Stimulated activated CD4-positive, alpha-beta T cell treated with anti-CD3 and anti-CD28 coated beads, Interleukin-4, amount 100 ng/mL, for 1 hour (primary cell): ENCODE results near the gene NALCN.

Source experiments
- DNase-seq: peaks from one replicate; pipeline ENCODE4 v3.0.0-alpha.2; 2020

The NALCN gene

DNA sequence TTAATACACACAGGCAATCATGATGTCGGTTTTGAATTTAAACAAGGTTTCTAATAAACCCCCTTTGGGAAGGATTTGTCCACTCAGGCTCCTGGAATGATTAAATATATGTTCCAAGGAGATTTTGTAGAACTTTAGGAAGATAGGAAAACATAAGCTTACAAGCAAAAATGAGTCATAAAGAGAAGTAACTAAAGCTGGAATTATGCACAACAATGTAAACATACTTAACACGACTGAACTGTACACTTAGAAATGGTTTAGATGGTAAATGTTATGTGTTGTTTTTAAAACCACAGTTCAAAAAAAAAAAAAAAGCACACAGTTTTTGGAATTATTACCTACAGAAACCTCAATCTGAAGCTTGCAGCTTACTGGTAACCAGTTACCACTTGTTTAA is 304.4 kb downstream of the NALCN start:
- no peak for DNase-seq

DNA sequence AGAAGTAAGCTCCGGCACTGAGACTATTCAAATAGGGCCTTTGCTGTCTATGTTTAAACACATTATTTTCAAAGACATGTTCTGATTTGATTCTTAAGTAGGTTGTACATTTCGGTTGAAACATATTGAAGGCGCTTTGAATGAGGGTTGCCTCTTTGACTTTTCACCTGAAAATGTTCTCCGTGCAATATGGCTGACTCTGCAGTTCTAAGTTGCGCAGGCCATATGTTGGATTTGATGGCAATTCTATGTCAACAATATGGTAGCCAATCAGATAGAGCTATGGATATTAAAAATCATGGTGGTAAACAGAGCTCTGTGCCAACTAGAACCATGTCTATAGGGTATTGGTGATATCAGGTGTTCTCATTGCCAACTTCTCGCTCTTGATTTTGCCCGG is 307.3 kb downstream of the NALCN start:
- no peak for DNase-seq

DNA sequence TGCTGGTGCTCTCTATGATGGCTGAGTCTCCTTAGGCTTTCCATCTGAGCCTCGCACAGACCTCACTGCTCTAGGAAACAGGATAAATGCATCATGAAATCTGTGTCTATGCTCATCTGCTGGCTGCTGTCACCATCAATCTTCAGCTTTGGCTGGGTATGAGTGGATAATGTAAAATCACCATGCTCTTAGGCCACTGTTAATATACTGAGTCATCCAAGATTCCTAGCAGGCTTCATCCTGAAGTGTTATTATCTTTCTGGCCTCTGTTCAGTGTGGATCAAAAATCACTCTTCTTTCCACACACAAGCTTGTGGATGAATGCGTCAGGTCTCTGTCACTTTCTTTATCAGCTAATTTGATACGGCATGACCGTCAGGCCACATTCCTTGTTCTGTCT is 317.4 kb downstream of the NALCN start:
- DNase-seq: no peak

GRCh38 chr13:101092985-101093384 is 323.3 kb downstream of the NALCN start:
- no peak for DNase-seq

GRCh38 chr13:101090287-101090686 is 326.0 kb downstream of the NALCN start:
- no peak for DNase-seq

GRCh38 chr13:101085551-101085950 is 330.8 kb downstream of the NALCN start:
- no peak for DNase-seq

DNA sequence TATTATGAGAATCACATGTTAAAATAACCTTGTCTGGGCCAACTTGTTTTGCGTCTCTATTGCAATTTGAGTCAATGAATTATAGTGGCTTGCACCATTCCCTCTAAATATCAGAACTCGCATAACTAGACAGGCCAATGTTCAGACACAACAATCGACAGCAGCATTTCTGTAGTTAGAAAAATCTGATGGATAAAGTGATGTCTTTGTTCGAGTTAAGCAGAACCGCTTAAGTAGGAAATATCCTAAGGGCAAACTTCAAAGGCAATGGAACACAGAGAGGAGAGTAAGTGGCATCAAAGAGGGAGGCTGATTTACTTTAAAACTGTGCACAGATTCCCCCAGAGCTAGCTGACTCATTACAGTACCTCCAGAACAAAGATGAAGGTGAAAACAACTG is 333.9 kb downstream of the NALCN start:
- no peak for DNase-seq

DNA sequence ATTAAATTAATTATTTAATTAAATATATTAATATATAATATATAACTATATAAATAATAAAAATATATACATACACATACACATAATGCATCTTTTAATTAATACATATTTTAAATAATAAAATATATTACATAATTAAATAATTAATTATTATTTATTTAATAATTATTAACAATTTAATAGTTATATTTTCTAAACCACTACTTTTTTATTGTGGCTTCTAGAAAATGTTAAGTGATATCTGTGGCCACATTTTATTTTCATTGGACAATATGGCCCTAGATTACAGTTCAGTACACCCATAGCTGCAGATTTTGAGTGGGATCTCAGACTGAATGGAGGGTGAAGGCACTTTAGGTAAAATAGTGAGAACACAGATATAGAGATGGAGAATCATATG is 335.7 kb downstream of the NALCN start:
- DNase-seq: no peak

- no peak for DNase-seq
These were observed 351.0 kb downstream of the NALCN start for GRCh38 chr13:101065329-101065728.

- DNase-seq: no peak
These were observed 356.5 kb downstream of the NALCN start for GRCh38 chr13:101059793-101060192.

DNA sequence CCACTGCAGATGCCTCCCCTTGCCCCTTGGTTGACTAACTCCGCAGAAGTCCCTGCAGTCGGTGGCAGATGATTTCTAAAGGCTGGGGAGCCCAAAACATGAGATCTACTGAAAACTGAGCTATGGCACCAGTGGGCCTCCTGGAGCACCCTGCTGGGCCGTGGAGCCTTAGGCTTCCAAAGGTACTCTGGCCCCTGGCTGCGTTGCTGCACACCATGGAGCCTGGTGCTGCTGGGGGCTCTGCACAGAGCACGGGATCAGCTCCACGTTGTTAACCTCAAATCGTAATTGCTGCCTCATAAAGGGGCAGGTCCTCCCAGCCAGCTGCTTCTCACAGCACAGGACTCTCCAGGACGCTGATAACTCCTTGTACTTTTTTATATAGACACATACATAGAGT is 357.5 kb downstream of the NALCN start:
- no peak for DNase-seq

- DNase-seq: no peak
These were observed 362.8 kb downstream of the NALCN start for GRCh38 chr13:101053301-101054093.

DNA sequence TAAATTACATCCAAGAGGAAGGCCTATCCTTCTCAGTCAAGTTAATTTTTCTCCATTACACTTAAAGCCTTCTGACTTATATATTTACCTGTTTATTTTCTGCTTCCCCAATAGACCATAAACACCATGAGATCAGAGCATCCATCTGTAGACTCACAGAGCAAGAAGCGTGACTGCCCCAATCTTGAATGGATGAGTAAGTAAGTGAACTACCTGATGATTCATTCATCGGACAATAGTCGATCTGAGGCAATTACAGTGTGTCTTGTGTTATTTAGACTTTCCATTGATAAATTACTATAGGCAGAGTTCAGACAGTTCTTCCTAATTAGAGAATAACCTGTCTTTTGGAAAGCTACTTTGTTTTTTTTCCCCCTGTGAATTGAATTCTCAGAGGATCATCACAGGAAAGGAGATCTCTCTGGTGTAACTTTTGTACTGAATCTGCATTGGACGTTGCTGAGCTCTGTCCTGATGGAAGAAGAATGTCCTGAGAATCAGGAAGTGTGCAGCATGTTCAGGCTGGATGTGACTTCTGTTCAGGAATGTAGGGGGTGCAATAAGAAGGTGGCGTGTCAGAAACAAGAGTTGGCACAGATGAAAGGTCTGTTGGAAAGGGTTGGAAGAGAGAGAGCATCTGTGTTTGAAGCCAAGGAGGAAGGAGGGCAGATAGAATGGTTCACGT is 367.0 kb downstream of the NALCN start:
- DNase-seq: no peak

DNA sequence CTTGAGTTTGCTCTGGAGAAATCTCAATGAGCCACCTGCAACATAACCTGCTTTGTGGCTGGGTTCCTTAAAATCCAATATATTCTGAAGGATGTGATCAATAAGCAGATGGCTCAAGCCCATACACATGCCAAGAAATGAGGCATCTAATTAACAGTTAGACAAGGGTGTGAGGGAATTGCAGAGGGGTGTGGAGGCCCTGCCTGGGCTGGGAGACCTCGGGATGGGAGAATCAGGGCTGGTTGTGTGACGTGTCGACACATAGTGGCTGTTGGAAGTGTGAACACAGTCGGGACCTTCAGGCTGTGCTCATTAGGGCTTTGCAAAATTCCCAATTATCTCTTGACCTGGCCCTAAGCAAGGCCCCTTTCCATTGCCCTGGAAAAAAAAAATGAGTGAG is 379.8 kb downstream of the NALCN start:
- no peak for DNase-seq

DNA sequence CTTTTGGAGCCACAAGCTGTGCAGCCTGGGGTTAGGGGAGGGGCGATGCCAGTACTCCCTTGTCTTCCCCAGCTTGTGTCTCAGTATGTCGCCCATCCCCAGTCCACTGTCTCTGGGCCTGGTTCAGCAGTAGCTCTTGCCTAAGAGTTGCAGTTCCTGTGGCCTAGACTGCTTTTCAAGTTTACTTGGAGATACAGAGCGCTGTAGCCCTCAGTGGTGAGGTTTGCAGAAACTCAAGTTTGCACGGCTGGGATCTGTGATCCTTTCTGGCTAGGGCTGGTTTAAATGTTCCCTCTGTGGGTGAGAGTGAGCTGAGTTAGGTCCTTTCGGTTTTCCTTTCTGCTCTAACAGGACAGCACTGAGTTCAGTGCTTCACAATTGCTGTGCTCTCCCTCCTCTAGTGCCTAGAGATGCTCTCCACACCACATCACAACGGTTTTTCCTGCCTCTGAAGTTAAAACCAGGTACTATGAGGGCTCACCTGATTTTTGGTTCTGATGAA is 381.1 kb downstream of the NALCN start:
- DNase-seq: no peak

- DNase-seq: no peak
These were observed 389.4 kb downstream of the NALCN start for GRCh38 chr13:101026736-101027398.

GRCh38 chr13:101026328-101026727 is 390.0 kb downstream of the NALCN start:
- DNase-seq: no peak

DNA sequence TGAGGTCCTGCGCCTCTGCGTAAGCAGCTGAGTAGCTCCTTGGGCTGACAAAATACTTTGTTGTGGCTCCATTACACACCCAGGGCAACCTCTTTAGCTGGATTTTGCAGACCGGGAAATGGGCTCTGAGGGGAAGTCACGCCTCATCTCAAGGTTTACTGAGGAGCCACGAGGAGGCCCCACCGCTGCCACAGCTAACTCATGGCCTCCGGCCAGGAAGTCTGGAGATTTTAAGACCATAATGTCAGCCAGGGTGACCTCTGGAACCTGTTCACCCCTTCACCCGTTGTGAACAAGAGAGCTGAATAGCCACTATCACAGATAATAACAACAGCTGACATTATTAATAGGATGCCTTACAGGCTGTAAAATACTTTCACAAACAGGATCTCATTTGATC is 390.4 kb downstream of the NALCN start:
- DNase-seq: no peak

- no peak for DNase-seq
These were observed 390.8 kb downstream of the NALCN start for GRCh38 chr13:101025519-101025918.

DNA sequence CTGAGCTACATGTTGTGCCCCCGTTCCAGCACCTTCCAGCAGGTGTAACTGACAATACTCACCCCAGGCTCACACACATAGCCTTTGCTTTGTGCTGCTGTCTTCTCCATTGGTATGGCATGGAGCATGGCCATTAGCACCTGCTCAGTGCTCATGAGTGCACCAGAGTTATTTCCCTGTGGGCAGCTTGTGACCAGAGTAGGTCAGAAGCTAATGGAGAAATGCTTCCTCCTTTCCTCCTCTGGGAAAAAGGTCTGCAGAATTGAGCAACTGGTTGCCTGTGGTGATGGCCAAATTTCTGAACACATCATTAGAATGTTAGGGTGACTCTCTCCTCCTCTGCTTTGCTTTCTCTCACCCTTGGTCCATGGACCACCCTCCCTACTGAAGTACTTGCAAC is 397.2 kb downstream of the NALCN start:
- no peak for DNase-seq

DNA sequence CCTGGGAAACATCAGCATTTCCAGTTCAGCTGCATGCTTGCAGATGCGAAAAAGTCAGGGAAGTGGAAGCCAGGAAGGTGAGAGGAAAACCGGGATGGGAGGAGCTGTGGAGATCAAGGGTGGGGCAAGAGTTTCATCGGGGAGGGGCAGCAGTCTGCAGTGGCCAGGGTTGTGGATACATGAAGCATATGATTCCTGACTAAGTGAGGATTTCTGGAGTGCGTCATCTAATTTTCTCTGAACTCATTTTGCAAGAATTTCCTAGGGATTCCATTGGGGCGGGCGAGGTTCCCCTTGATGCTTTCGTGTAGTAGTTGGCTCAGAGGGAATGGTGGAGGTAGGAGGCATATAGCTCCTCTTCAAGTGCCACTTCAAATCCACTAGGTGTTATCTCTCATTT is 397.6 kb downstream of the NALCN start:
- DNase-seq: no peak

DNA sequence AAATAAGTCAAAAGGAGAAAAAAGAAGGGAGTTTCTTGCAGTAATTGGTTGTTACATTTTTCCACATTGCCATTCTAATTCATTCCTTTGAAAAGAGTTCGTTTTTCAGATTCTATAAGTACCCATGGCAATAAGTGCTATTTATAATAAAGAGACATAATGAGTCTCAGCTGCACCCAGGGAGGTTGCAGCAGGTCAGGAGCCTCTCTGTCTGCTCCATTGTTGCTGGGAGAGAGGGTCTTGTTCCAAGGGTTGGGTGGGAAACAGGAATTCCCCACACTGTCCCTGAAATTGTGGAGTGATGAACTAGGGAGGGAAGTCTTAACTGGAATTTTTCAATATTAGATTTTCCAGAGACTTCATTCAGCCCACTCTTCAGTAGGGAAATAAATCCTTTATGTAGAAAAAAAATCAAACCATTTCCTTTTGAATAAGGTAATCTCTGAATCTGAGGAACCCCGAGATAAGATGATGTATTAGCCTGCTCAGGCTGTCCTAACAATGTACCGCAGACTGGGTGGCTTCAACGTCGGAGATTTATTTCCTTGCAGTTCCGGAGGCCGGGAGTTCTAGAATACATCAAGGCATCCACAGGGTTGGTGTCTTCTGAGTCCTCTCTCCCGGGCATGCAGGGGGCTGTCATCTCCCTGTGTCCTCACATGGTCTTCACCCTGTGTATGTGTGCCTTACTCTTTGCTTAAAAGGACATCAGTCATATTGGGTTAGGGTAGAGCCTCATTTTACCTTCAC is 399.0 kb downstream of the NALCN start:
- DNase-seq: no peak

- DNase-seq: no peak
These were observed 399.8 kb downstream of the NALCN start for GRCh38 chr13:101016475-101016874.
